Endothelial cell of umbilical vein (primary cell): ENCODE data around the gene NPIPB6. TPM values are rescaled to one million over a fixed set of nuclear protein-coding genes. Genes with fewer than 3 reads are reported as not detected.

Experiments used
- BruUV-seq: library from RNA; stranded (reverse); fragments of 400-500 nt; replicated peaks from 2 replicates; lab custom pipeline; 2021; lab: Mats Ljungman, UMichigan
- CTCF ChIA-PET: fragments of 300-600, 350-600 bp; sonication (Branson Sonifier 250); formaldehyde crosslinking; loops from one replicate; lab custom pipeline; 2021; ENCODE audit warnings: antibody characterized with exemption, inconsistent platforms; lab: Charles Lee
- POLR2A ChIA-PET: fragments of 300-600, 350-600 bp; sonication (Branson Sonifier 250); formaldehyde crosslinking; loops from one replicate; lab custom pipeline; 2021; ENCODE audit warnings: antibody characterized with exemption, inconsistent platforms; lab: Charles Lee
- DNase-seq: peaks from one replicate; pipeline ENCODE4 v3.0.0-alpha.2; 2011; ENCODE audit warnings: low read depth, low spot score
- FAIRE-seq: peaks from 2 replicates; lab custom pipeline; 2011; peaks lifted over from hg19 to GRCh38; lab: Jason Lieb, UNC
- H2AFZ ChIP-seq: 2 replicates; pipeline ENCODE4 v1.6.0; 2012; ENCODE audit warnings: low read depth, low read length, control low read depth, inconsistent platforms
- H3K27ac ChIP-seq: 2 replicates; pipeline ENCODE4 v1.5.1; 2011; ENCODE audit warnings: low read depth, mild to moderate bottlenecking, control low read depth, low read length, moderate library complexity; ENCODE audit not compliant: insufficient read depth
- H3K27me3 ChIP-seq, 2 experiments: 2 replicates each; pipeline versions ENCODE4 v1.6.0 to v1.6.1; 2011; ENCODE audit warnings: low read length in 2 of 2, mixed read lengths in 1 of 2; ENCODE audit not compliant: control insufficient read depth in 2 of 2, insufficient read depth in 2 of 2
- H3K36me3 ChIP-seq, 2 experiments: 2 replicates in 1 of 2; 3 replicates in 1 of 2; pipeline ENCODE4 v1.5.1; 2011; ENCODE audit warnings: low read length in 2 of 2, mild to moderate bottlenecking in 1 of 2, moderate library complexity in 1 of 2; ENCODE audit not compliant: control insufficient read depth in 2 of 2, insufficient read depth in 2 of 2; ENCODE audit errors: extremely low read depth in 1 of 2
- H3K4me1 ChIP-seq: 3 replicates; pipeline ENCODE4 v1.5.1; 2011; ENCODE audit warnings: mild to moderate bottlenecking, low read length; ENCODE audit not compliant: control insufficient read depth, insufficient read depth; ENCODE audit errors: extremely low read depth
- H3K4me2 ChIP-seq: 2 replicates; pipeline ENCODE4 v1.6.1; 2011; ENCODE audit warnings: low read length, control low read depth, mixed read lengths; ENCODE audit not compliant: insufficient read depth
- H3K4me3 ChIP-seq, 3 experiments: fragments of 200-600 bp in 1 of 3; sonication (generic), shearing (Covaris generic) in 1 of 3; replicated peaks in 1 of 3; 2 replicates each; pipeline ENCODE4 v1.5.1; 2011 to 2016; ENCODE audit warnings: control low read depth in 3 of 3, low read length in 3 of 3, mild to moderate bottlenecking in 2 of 3, inconsistent platforms in 1 of 3, low read depth in 1 of 3, moderate library complexity in 1 of 3; ENCODE audit not compliant: insufficient read depth in 1 of 3
- H3K79me2 ChIP-seq: 2 replicates; pipeline ENCODE4 v1.6.0; 2012; ENCODE audit warnings: low read length, inconsistent platforms; ENCODE audit not compliant: control insufficient read depth, insufficient read depth
- H3K9ac ChIP-seq: replicated peaks from 2 replicates; pipeline ENCODE3; 2011; ENCODE audit warnings: low read length, control low read depth; ENCODE audit not compliant: insufficient read depth; ENCODE audit errors: extremely low read depth
- H3K9me1 ChIP-seq: replicated peaks from 3 replicates; pipeline ENCODE4 v1.6.0; 2011; ENCODE audit warnings: mild to moderate bottlenecking, low read length; ENCODE audit not compliant: control insufficient read depth, insufficient read depth; ENCODE audit errors: extremely low read depth
- H3K9me3 ChIP-seq: replicated peaks from 2 replicates; pipeline ENCODE4 v1.5.1; 2012; ENCODE audit warnings: low read length, inconsistent platforms; ENCODE audit not compliant: control insufficient read depth, insufficient read depth
- H4K20me1 ChIP-seq: replicated peaks from 2 replicates; pipeline ENCODE3; 2011; ENCODE audit warnings: mild to moderate bottlenecking, low read length; ENCODE audit not compliant: control insufficient read depth, insufficient read depth; ENCODE audit errors: extremely low read depth
- EZH2 ChIP-seq: IDR thresholded peaks from 2 replicates; pipeline ENCODE4 v1.6.1; 2012; ENCODE audit warnings: borderline replicate concordance, low read depth, mild to moderate bottlenecking, moderate library complexity, low read length, inconsistent platforms; ENCODE audit not compliant: severe bottlenecking
- FOS ChIP-seq: IDR thresholded peaks from 2 replicates; pipeline ENCODE4 v1.6.1; 2011; ENCODE audit warnings: mild to moderate bottlenecking, low read length, moderate library complexity, borderline replicate concordance; ENCODE audit not compliant: insufficient read depth
- GATA2 ChIP-seq: IDR thresholded peaks from 2 replicates; pipeline ENCODE4 v1.7.0; 2011; ENCODE audit warnings: low read depth, mild to moderate bottlenecking, moderate library complexity, mixed read lengths, low read length; ENCODE audit not compliant: insufficient read length, insufficient read depth
- JUN ChIP-seq: IDR thresholded peaks from 2 replicates; pipeline ENCODE4 v1.6.1; 2011; ENCODE audit warnings: borderline replicate concordance, low read depth; ENCODE audit not compliant: insufficient read length, insufficient read depth
- MYC ChIP-seq: IDR thresholded peaks from one replicate; pipeline ENCODE4 v1.6.1; 2011; ENCODE audit warnings: mild to moderate bottlenecking, low read depth, low read length
- POLR2A ChIP-seq: IDR thresholded peaks from 2 replicates; pipeline ENCODE4 v1.6.1; 2012; ENCODE audit warnings: low read depth, mild to moderate bottlenecking, control low read depth, low read length
- POLR2AphosphoS5 ChIP-seq: IDR thresholded peaks from 2 replicates; pipeline ENCODE4 v1.6.1; 2012; ENCODE audit warnings: low read depth, mild to moderate bottlenecking, control low read depth, low read length, moderate library complexity; ENCODE audit not compliant: insufficient read depth
- dilution Hi-C: fragments of 300-500 bp; cut with MboI; formaldehyde crosslinking; loops from one replicate; pipeline ENCODE4 v1.15.0; 2019; ENCODE audit warnings: low sequenced_read_pairs; ENCODE audit not compliant: extremely low pct_ligation_motif_present
- intact Hi-C: fragments of 100-400 bp; cut with micrococcal nuclease; formaldehyde crosslinking; loops from one replicate; pipeline ENCODE4 v1.10.0; 2022
- polyA plus RNA-seq, 4 experiments: library from polyadenylated mRNA; depleted of rRNA in 3 of 4; stranded (reverse) in 3 of 4; unstranded in 1 of 4; fragments of >200 nt; gene quantifications; 2 replicates each; pipeline versions ENCODE4 v1.2.1 to v1.2.3, GENCODE V29; 2011 to 2012; ENCODE audit warnings: missing spikeins in 1 of 4
- total RNA-seq: library from RNA; stranded (reverse); gene quantifications from 2 replicates; pipeline ENCODE4 v1.2.3, GENCODE V29; 2021
- TF ChIP-seq, protein P1 (sequence below): IDR thresholded peaks from 2 replicates; pipeline ENCODE4 v1.6.1; 2011; ENCODE audit not compliant: insufficient read depth, insufficient read length
- TF ChIP-seq, protein P2 (sequence below), 2 donors: IDR thresholded peaks; 1 replicate in 1 of 2; 2 replicates in 1 of 2; pipeline ENCODE4 v1.5.1; 2011; ENCODE audit warnings: low read length in 2 of 2, mild to moderate bottlenecking in 2 of 2, moderate library complexity in 2 of 2, control low read depth in 1 of 2, inconsistent platforms in 1 of 2, low read depth in 1 of 2; ENCODE audit not compliant: insufficient read depth in 1 of 2; ENCODE audit errors: extremely low read depth in 1 of 2

NPIPB6 gene
- total and polyA plus RNA-seq, 2 donors (not counting 3 experiments of a cell fraction or from before 2014, with no cell fraction given) = 5.0 TPM; not detected in 1

DNA sequence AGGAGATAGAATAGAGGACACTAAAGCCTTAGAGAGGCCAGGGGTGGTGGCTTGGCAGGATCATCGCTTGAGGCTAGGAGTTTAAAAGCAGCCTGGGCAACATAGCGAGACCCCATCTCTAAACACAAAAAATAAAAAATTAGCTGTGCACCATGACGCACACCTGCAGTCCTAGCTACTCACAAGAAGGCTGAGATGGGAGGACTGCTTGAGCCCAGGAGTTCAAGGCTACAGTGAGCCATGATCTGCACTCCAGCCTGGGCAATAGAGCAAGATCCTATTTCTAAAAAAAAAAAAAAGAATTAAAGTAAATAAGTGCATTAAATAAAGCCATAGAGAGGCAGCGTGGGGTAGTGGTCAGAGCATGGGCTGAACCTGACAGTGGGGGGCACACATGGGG lies 51.9 kb downstream of the NPIPB6 start:
- no peaks in the 10 kb centered on the region for H3K79me2 ChIP-seq
- H3K4me2 ChIP-seq = no peak overlapping the region
- no peak for DNase-seq
- H3K9ac ChIP-seq = no peak overlapping the region
- no peak overlapping the region for H3K4me3 ChIP-seq
- intact Hi-C loops = no loop called here
- no peak overlapping the region for H3K27ac ChIP-seq
- FAIRE-seq = no peak
- no peak overlapping the region for H2AFZ ChIP-seq
- no peaks in the 10 kb centered on the region for H3K9me3 ChIP-seq
- ChIA-PET CTCF (interaction anchor here (2.0 kb wide), 1 partner anchor 10 kb away, joined by 10 read pairs; no protein-coding TSS in a partner anchor), POLR2A (no interaction called here)
- no peaks in the 10 kb centered on the region for H3K4me1 ChIP-seq
- H4K20me1 ChIP-seq = no peaks in the 10 kb centered on the region
- no peaks in the 10 kb centered on the region for H3K36me3 ChIP-seq
- BruUV-seq = no TSS peak
- dilution Hi-C loops = no loop called here
- H3K9me1 ChIP-seq = no peaks in the 10 kb centered on the region
- no peaks in the 10 kb centered on the region for H3K27me3 ChIP-seq
- TF ChIP-seq POLR2A = no peak
- TF ChIP-seq EZH2 = no peak
- no peak for TF ChIP-seq GATA2
- TF ChIP-seq FOS = no peak
- no peak for TF ChIP-seq POLR2AphosphoS5
- TF ChIP-seq MYC = no peak
- TF ChIP-seq JUN = no peak
- TF ChIP-seq, protein P1, sequence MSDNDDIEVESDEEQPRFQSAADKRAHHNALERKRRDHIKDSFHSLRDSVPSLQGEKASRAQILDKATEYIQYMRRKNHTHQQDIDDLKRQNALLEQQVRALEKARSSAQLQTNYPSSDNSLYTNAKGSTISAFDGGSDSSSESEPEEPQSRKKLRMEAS = no peak
- TF ChIP-seq, protein P2, sequence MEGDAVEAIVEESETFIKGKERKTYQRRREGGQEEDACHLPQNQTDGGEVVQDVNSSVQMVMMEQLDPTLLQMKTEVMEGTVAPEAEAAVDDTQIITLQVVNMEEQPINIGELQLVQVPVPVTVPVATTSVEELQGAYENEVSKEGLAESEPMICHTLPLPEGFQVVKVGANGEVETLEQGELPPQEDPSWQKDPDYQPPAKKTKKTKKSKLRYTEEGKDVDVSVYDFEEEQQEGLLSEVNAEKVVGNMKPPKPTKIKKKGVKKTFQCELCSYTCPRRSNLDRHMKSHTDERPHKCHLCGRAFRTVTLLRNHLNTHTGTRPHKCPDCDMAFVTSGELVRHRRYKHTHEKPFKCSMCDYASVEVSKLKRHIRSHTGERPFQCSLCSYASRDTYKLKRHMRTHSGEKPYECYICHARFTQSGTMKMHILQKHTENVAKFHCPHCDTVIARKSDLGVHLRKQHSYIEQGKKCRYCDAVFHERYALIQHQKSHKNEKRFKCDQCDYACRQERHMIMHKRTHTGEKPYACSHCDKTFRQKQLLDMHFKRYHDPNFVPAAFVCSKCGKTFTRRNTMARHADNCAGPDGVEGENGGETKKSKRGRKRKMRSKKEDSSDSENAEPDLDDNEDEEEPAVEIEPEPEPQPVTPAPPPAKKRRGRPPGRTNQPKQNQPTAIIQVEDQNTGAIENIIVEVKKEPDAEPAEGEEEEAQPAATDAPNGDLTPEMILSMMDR (IDR thresholded peaks at IDR 0.05; ENCODE audit: extremely low read depth in 1 of 2, insufficient read depth in 1 of 2, low read depth in 1 of 2, low read length in 2 of 2) = no peak
